ENCODE results near the gene OR11H1.
"Not testable (repeated sequence)": the region's sequence is repeated elsewhere in the genome, so short reads cannot be mapped to it uniquely, and the experiment has no call there.

The OR11H1 gene

GRCh38 chr22:15527892-15528291 lies at the start of gene OR11H1:
OR11H1 (plus strand) TSS chr22:15528192; CDS start chr22:15528192, 0 bp downstream.
- not testable (repeated sequence) for DNase-seq (ENCODE audit: low read depth in 3 of 3)

- DNase-seq (ENCODE audit: low read depth in 3 of 3): not testable (repeated sequence)
These were observed 18.0 kb upstream of the OR11H1 start for GRCh38 chr22:15509967-15510366.

GRCh38 chr22:15515896-15516295 lies 12.1 kb upstream of the OR11H1 start:
- DNase-seq (ENCODE audit: low read depth in 3 of 3): not testable (repeated sequence)

- DNase-seq (ENCODE audit: low read depth in 3 of 3): not testable (repeated sequence)
These were observed 25.8 kb downstream of the OR11H1 start for GRCh38 chr22:15553767-15554166.

GRCh38 chr22:15563461-15563860 lies 35.5 kb downstream of the OR11H1 start:
- DNase-seq (ENCODE audit: low read depth in 3 of 3): not testable (repeated sequence)

GRCh38 chr22:15565063-15565462 lies 37.1 kb downstream of the OR11H1 start:
- not testable (repeated sequence) for DNase-seq (ENCODE audit: low read depth in 3 of 3)

Data from stimulated activated CD4-positive, alpha-beta T cell treated with anti-CD3 and anti-CD28 coated beads, TNF-alpha, amount 100 ng/mL, for 4 hours (primary cell).